Brain microvascular endothelial cell (primary cell): Measurements from ENCODE around the gene SPTBN4.
A peak's percentile ranks its signal among the peaks of the same experiment; 100 is the strongest.

Experiments used
- DNase-seq: peaks from one replicate; pipeline ENCODE4 v3.0.0-alpha.2; 2020
- H3K27ac ChIP-seq: fragments of 250-450 bp; sonication (Bioruptor Pico); 2 replicates; pipeline ENCODE4 v1.5.1; 2020; ENCODE audit warnings: mild to moderate bottlenecking, moderate library complexity
- H3K27me3 ChIP-seq: fragments of 250-450 bp; sonication (Bioruptor Pico); replicated peaks from 2 replicates; pipeline ENCODE4 v1.5.1; 2020; ENCODE audit warnings: mild to moderate bottlenecking
- H3K36me3 ChIP-seq: fragments of 250-450 bp; sonication (Bioruptor Pico); replicated peaks from 2 replicates; pipeline ENCODE4 v1.5.1; 2020; ENCODE audit warnings: mild to moderate bottlenecking
- H3K4me3 ChIP-seq: 2 replicates; pipeline ENCODE4 v1.5.1; 2011; ENCODE audit warnings: low read depth, mild to moderate bottlenecking, control low read depth, low read length, moderate library complexity
- CTCF ChIP-seq: IDR thresholded peaks from 2 replicates; pipeline ENCODE4 v1.5.1; 2011; ENCODE audit warnings: low read depth, mild to moderate bottlenecking, moderate library complexity, low read length, control low read depth, inconsistent platforms; ENCODE audit errors: missing control alignments
- in situ Hi-C: cut with HindIII; loops from 2 replicates; pipeline ENCODE4 v1.10.0; 2017; ENCODE audit warnings: low sequenced_read_pairs, low pct_ligation_motif_present

Gene SPTBN4

GRCh38 chr19:40508739-40509260 is 42.0 kb downstream of the SPTBN4 start:
- Histone ChIP-seq H3K27ac (no peak overlapping the region), H3K4me3 (no peak overlapping the region), H3K27me3 (peaks cover 30% of the 10 kb centered on the region), H3K36me3 (no peaks in the 10 kb centered on the region)
- no peak for TF ChIP-seq CTCF
- no peak for DNase-seq
- in situ Hi-C loops, result no loop called here

GRCh38 chr19:40510526-40511115 is 43.8 kb downstream of the SPTBN4 start:
- Histone ChIP-seq H3K27ac (no peak overlapping the region), H3K4me3 (no peak overlapping the region), H3K36me3 (no peaks in the 10 kb centered on the region), H3K27me3 (peaks cover 43% of the 10 kb centered on the region)
- TF ChIP-seq CTCF, result no peak
- in situ Hi-C loops, result no loop called here
- no peak for DNase-seq

- Histone ChIP-seq H3K27ac (no peak overlapping the region), H3K36me3 (no peaks in the 10 kb centered on the region), H3K27me3 (peaks cover 41% of the 10 kb centered on the region), H3K4me3 (no peak overlapping the region)
- no peak for DNase-seq
- in situ Hi-C loops, result no loop called here
- TF ChIP-seq CTCF, result no peak
These were observed 44.7 kb downstream of the SPTBN4 start for GRCh38 chr19:40511487-40511886.

- no peak for DNase-seq
- Histone ChIP-seq H3K36me3 (no peaks in the 10 kb centered on the region), H3K4me3 (no peak overlapping the region), H3K27ac (no peak overlapping the region), H3K27me3 (peaks cover 41% of the 10 kb centered on the region)
- no peak for TF ChIP-seq CTCF
- in situ Hi-C loops, result no loop called here
These were observed 45.3 kb downstream of the SPTBN4 start for GRCh38 chr19:40512110-40512472.

- H3K36me3 ChIP-seq, result no peaks in the 10 kb centered on the region
- in situ Hi-C loops, result no loop called here
- no peak overlapping the region for H3K4me3 ChIP-seq
- DNase-seq, result peak; percentile 9
- peaks cover 41% of the 10 kb centered on the region for H3K27me3 ChIP-seq
- no peak for TF ChIP-seq CTCF
- H3K27ac ChIP-seq, result no peak overlapping the region
These were observed 45.9 kb downstream of the SPTBN4 start for GRCh38 chr19:40512473-40513344.

- TF ChIP-seq CTCF, result no peak
- Histone ChIP-seq H3K36me3 (no peaks in the 10 kb centered on the region), H3K27ac (no peak overlapping the region), H3K4me3 (no peak overlapping the region), H3K27me3 (peaks cover 41% of the 10 kb centered on the region)
- DNase-seq, result no peak
- in situ Hi-C loops, result no loop called here
These were observed 46.5 kb downstream of the SPTBN4 start for GRCh38 chr19:40513345-40513678.
